ENCODE data around the gene CLCNKA.
A peak's percentile ranks its signal among the peaks of the same experiment; 100 is the strongest.
"Not testable (repeated sequence)": the region's sequence is repeated elsewhere in the genome, so short reads cannot be mapped to it uniquely, and the experiment has no call there.

CLCNKA gene

GRCh38 chr1:16021681-16022080, at the start of gene CLCNKA:
TSS of gene CLCNKA (plus strand) at chr1:16022036. CDS start at chr1:16022620, 584 bp downstream.
- Mint-ChIP-seq H3K9me3 (no peaks in the 10 kb centered on the region), H3K4me1 (peaks cover under 1% of the 10 kb centered on the region), H3K27ac (peak within 1 kb of the TSS; percentile 28 to 42), H3K4me3 (no peak within 1 kb of the TSS), H3K27me3 (peaks cover 8% of the 10 kb centered on the region)
- DNase-seq (no peak), ATAC-seq (no peak)

- Mint-ChIP-seq H3K9me3 (peaks cover 0 to 6% of the 10 kb centered on the region in 2 donors), H3K27me3 (no peaks in the 10 kb centered on the region), H3K4me3 (no peak overlapping the region), H3K27ac (no peak overlapping the region), H3K4me1 (peaks cover 76% of the 10 kb centered on the region)
- DNase-seq (no peak), ATAC-seq (no peak)
Measured at GRCh38 chr1:15972409-15972808, 49.4 kb upstream of the CLCNKA start.

- Mint-ChIP-seq H3K27ac (peak overlapping the region in 1 of 2 donors; percentile 3), H3K4me3 (peak overlapping the region in 1 of 2 donors; percentile 0), H3K9me3 (peaks cover 0 to 6% of the 10 kb centered on the region in 2 donors), H3K27me3 (no peaks in the 10 kb centered on the region), H3K4me1 (peaks cover 63% of the 10 kb centered on the region)
- ATAC-seq (no peak), DNase-seq (no peak)
Measured at GRCh38 chr1:15973772-15974171, 48.1 kb upstream of the CLCNKA start.

- Mint-ChIP-seq H3K4me1 (peaks cover 56% of the 10 kb centered on the region), H3K4me3 (peak overlapping the region; percentile 91 to 97), H3K27me3 (no peaks in the 10 kb centered on the region), H3K9me3 (peaks cover 0 to 3% of the 10 kb centered on the region in 2 donors), H3K27ac (peak overlapping the region; percentile 86 to 87)
- ATAC-seq: peak; percentile 45
- DNase-seq: peak; percentile 21 to 38
Measured at GRCh38 chr1:15974855-15975254, 47.0 kb upstream of the CLCNKA start.

GRCh38 chr1:15975358-15975804, 46.5 kb upstream of the CLCNKA start:
- ATAC-seq (peak; percentile 84), DNase-seq (peak; percentile 82 to 84)
- Mint-ChIP-seq H3K27ac (peak overlapping the region; percentile 86 to 87), H3K27me3 (no peaks in the 10 kb centered on the region), H3K4me1 (peaks cover 51% of the 10 kb centered on the region), H3K4me3 (peak overlapping the region; percentile 91 to 97), H3K9me3 (no peaks in the 10 kb centered on the region)

- DNase-seq (peak; percentile 96 to 97), ATAC-seq (peak; percentile 91)
Measured at GRCh38 chr1:15975805-15976680, 45.8 kb upstream of the CLCNKA start, which contains the start of gene ZBTB17. TSS of gene ZBTB17 (minus strand) at chr1:15976101. CDS start at chr1:15948495, 27,606 bp downstream.

GRCh38 chr1:15977947-15978346, 43.9 kb upstream of the CLCNKA start:
- H3K9me3 Mint-ChIP-seq, H3K27ac Mint-ChIP-seq, DNase-seq, ATAC-seq, H3K4me3 Mint-ChIP-seq, H3K27me3 Mint-ChIP-seq: not testable (repeated sequence)
- peaks cover 34% of the 10 kb centered on the region for H3K4me1 Mint-ChIP-seq

More at GRCh38 chr1:15975805-15976680, 45.8 kb upstream of the CLCNKA start, which contains the start of gene ZBTB17:
- peaks cover 45% of the 10 kb centered on the region for H3K4me1 Mint-ChIP-seq
- H3K27me3 Mint-ChIP-seq: no peaks in the 10 kb centered on the region
- peak within 1 kb of the TSS; percentile 91 to 97 for H3K4me3 Mint-ChIP-seq
- peak within 1 kb of the TSS; percentile 96 to 99 for H3K27ac Mint-ChIP-seq
- no peaks in the 10 kb centered on the region for H3K9me3 Mint-ChIP-seq

- DNase-seq (no peak), ATAC-seq (no peak)
- Mint-ChIP-seq H3K4me3 (no peak overlapping the region), H3K9me3 (peaks cover 9 to 11% of the 10 kb centered on the region in 2 donors), H3K4me1 (peaks cover 34% of the 10 kb centered on the region), H3K27me3 (no peaks in the 10 kb centered on the region), H3K27ac (no peak overlapping the region)
Measured at GRCh38 chr1:15981679-15982078, 40.2 kb upstream of the CLCNKA start.

GRCh38 chr1:15983275-15983674, 38.6 kb upstream of the CLCNKA start:
- DNase-seq (no peak), ATAC-seq (no peak)
- Mint-ChIP-seq H3K4me1 (peaks cover 28% of the 10 kb centered on the region), H3K4me3 (no peak overlapping the region), H3K27me3 (no peaks in the 10 kb centered on the region), H3K27ac (no peak overlapping the region), H3K9me3 (peaks cover 9 to 11% of the 10 kb centered on the region in 2 donors)

- no peak for DNase-seq
- peaks cover 9 to 11% of the 10 kb centered on the region in 2 donors for H3K9me3 Mint-ChIP-seq
- peak overlapping the region in 1 of 2 donors; percentile 1 for H3K4me3 Mint-ChIP-seq
- peaks cover 10% of the 10 kb centered on the region for H3K27me3 Mint-ChIP-seq
- H3K4me1 Mint-ChIP-seq: peaks cover 28% of the 10 kb centered on the region
- no peak for ATAC-seq
- H3K27ac Mint-ChIP-seq: no peak overlapping the region
Measured at GRCh38 chr1:15985611-15986297, 36.1 kb upstream of the CLCNKA start.

- Mint-ChIP-seq H3K4me3 (no peak overlapping the region), H3K9me3 (no peaks in the 10 kb centered on the region), H3K27me3 (peaks cover 10% of the 10 kb centered on the region), H3K4me1 (peaks cover 19% of the 10 kb centered on the region), H3K27ac (no peak overlapping the region)
- DNase-seq (no peak), ATAC-seq (peak; percentile 33)
Measured at GRCh38 chr1:15988856-15989736, 32.7 kb upstream of the CLCNKA start.

- Mint-ChIP-seq H3K27ac (no peak overlapping the region), H3K9me3 (no peaks in the 10 kb centered on the region), H3K27me3 (peaks cover 10% of the 10 kb centered on the region), H3K4me1 (peaks cover 12% of the 10 kb centered on the region), H3K4me3 (no peak overlapping the region)
- no peak for ATAC-seq
- DNase-seq: no peak
Measured at GRCh38 chr1:15989776-15990175, 32.1 kb upstream of the CLCNKA start.

- ATAC-seq (no peak), DNase-seq (no peak)
- no peaks in the 10 kb centered on the region for H3K9me3 Mint-ChIP-seq
- H3K4me3 Mint-ChIP-seq: no peak overlapping the region
- peaks cover 10% of the 10 kb centered on the region for H3K27me3 Mint-ChIP-seq
- no peaks in the 10 kb centered on the region for H3K4me1 Mint-ChIP-seq
- H3K27ac Mint-ChIP-seq: peak overlapping the region in 1 of 2 donors; percentile 56
Measured at GRCh38 chr1:15991427-15992186, 30.2 kb upstream of the CLCNKA start.

GRCh38 chr1:15992187-15992553, 29.7 kb upstream of the CLCNKA start:
- DNase-seq: no peak
- H3K4me1 Mint-ChIP-seq: no peaks in the 10 kb centered on the region
- H3K9me3 Mint-ChIP-seq: no peaks in the 10 kb centered on the region
- no peak overlapping the region for H3K4me3 Mint-ChIP-seq
- H3K27ac Mint-ChIP-seq: peak overlapping the region in 1 of 2 donors; percentile 61
- H3K27me3 Mint-ChIP-seq: peaks cover 10% of the 10 kb centered on the region
- ATAC-seq: no peak
